C1 segment of cervical spinal cord (tissue), 14 donors: ENCODE data around the gene PCDH15.
"Not testable (repeated sequence)": the region's sequence is repeated elsewhere in the genome, so short reads cannot be mapped to it uniquely, and the experiment has no call there.

ENCODE experiments used
- DNase-seq, 14 donors: peaks; one replicate each; lab custom pipeline; 2025; lab: John Stamatoyannopoulos, UW

Gene PCDH15

DNA sequence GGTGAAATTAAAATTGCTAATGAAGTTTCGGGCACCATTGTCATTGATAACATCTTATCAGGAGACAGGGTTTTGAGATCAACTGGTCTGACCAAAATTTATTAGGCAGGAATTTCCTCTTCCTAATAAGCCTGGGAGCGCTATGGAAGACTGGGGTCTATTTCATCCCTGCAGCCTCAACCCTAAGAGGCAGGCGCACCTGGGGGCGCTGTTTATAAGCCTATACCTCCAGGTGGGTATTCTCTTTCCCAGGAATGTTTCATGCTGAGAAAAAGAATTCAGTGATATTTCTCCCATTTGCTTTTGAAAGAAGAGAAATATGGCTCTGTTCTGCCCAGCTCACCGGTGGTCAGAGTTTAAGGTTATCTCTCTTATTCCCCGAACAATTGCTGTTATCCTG lies 406.4 kb downstream of the PCDH15 start:
- DNase-seq = not testable (repeated sequence)

- no peak for DNase-seq
These were observed 428.9 kb downstream of the PCDH15 start for GRCh38 chr10:54372179-54372578.

GRCh38 chr10:54368984-54369383 lies 432.0 kb downstream of the PCDH15 start:
- DNase-seq = no peak

DNA sequence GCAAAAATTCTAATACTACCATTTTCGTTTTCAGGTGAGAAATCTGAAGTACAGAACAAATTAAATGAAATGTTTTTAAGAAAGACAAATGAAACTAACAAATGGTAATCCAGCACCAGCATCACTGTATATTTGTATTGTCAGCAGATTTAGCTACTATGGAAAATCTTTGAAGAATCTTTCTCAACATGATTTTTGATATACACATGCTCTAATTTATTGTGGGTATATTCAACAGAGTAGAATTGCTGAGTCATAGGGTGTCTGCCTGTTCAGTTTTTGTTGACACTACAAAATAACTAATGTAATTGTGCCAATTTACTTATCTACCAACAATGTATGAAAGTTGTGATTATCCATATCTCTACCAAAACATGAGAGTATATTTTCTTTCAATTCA lies 437.6 kb downstream of the PCDH15 start:
- DNase-seq = no peak

- DNase-seq = no peak
These were observed 459.0 kb downstream of the PCDH15 start for GRCh38 chr10:54342058-54342457.

GRCh38 chr10:54335296-54335695 lies 465.7 kb downstream of the PCDH15 start:
- DNase-seq = no peak

- no peak for DNase-seq
These were observed 481.7 kb downstream of the PCDH15 start for GRCh38 chr10:54319341-54319740.

- DNase-seq = no peak
These were observed 482.6 kb downstream of the PCDH15 start for GRCh38 chr10:54318470-54318869.

GRCh38 chr10:54314430-54314829 lies 486.6 kb downstream of the PCDH15 start:
- no peak for DNase-seq

DNA sequence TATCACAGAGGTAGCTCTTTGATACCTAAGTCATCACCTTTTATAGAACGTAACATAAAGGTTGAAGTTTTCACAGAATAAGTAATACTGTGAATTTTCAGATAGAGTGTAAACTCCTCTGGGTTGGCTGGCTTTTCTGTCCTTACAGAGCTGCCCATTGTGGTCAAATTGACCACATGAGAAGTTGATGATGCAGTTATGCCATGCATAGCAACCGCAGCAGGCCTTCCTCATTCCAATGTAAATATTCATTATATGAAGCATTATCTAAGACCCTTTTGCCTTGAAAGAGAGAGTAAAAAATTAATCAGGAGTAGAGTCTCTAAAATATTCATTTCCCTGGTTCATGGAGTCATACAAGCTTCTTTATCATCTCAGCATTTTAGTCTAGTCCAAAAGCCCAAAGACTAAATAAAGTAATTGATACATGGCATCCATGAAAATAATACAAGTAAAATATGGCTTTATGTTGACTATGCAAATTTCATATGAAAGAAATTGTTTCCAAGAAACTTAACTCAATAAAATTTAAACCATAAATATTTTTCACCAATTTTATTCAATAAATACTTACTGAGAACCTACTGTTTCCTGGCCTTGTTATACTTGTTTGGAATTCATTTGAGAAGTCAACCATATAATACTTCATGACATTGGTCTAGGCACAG lies 516.4 kb downstream of the PCDH15 start:
- DNase-seq = no peak

GRCh38 chr10:54282012-54282411 lies 519.0 kb downstream of the PCDH15 start:
- DNase-seq = no peak

- DNase-seq = no peak
These were observed 534.6 kb downstream of the PCDH15 start for GRCh38 chr10:54266395-54266794.

DNA sequence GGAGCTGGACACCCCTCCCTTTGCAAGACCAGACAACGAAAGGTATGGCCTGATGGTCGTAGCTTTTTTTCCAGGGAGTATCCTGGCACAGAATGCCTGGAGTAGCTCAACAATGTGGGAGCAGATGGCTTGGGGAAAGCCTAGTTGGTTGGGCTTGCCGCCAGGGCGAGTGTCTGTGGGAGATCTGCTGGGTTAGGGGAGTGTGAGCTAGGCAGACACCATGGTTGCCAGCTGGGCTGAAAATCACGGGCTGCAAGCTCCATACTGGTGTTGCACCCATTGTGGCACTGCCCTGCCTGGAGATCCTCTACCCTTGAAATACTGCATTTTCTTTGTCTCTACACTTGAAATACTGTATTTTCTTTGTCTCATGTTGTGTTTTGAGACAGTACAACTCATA lies 538.3 kb downstream of the PCDH15 start:
- DNase-seq = no peak

DNA sequence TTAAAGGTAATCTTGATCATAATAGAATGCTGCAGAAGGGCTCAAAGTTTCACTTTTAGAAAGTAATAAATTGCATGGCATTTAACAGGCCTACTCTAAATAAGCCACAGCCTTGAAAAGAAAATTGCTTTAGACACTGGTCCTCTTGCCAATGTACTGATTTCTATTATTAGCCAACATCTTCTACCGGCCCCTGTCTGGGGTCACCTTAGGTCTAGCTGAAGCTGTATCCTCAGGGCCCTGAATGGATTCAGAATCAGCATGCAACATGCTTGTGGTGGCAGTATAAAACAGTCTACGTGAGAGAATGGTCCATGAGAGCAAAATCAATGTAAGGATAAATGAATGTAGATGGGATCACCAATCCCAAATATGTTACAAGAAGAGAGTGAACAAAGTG lies 541.9 kb downstream of the PCDH15 start:
- no peak for DNase-seq

GRCh38 chr10:54234832-54235231 lies 566.2 kb downstream of the PCDH15 start:
- no peak for DNase-seq

DNA sequence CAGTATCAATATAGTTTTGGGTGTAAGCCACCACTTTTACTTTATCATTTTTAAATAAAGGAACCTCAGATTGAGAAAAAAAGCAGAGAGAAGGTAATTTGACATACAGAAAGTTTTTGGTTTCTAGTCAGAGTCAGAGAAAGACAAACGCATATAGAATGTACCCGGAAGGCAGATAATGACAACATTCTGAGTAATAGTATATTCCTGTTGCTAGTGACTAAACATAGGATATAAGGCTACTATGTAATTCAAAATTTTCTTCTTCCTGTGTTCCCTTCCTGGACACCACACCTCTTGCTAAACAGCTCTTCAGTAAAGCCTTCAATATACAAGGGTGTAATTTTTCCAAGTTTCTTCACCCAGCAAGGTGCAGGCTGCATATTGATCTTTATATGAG lies 597.6 kb downstream of the PCDH15 start:
- DNase-seq = no peak

DNA sequence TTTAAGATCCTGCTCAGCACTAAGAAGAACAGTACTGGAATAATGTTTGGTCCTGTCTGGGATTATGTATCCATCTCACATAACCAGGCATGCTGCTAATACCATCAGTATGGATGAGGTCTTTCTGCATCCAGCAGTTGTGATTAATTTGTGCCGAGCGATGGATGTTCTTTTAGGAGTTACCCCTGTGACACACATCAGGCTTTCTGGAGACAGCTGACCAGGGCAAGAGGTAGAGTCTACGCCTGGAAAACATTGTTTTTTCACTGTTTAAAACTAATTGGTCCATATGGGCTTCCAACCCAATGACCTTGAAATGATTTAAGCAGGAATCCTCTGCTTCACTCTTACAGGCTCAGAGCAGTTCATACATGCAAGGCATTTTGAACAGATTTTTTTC lies 603.0 kb downstream of the PCDH15 start:
- no peak for DNase-seq

GRCh38 chr10:54194806-54195205 lies 606.2 kb downstream of the PCDH15 start:
- DNase-seq = no peak

- no peak for DNase-seq
These were observed 641.1 kb downstream of the PCDH15 start for GRCh38 chr10:54159924-54160323.

DNA sequence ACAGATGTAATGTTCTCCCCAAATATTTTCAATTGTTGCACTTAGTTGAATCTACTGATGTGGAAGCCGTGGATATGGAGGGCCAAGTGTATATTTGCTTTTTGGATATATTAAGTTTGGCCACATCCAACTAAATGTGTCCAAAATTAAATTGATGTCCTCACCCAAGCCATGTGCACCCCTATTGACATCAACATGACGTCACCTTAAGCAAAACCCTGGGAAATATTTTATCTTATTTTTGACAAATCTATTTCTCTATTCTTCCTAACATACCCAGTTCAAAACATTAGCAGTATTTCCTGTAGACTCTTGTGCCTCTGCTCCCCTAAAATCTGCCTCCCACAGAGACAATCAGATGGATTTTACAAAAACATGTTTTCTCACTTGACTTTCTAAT lies 652.5 kb downstream of the PCDH15 start:
- no peak for DNase-seq

- DNase-seq = no peak
These were observed 661.1 kb downstream of the PCDH15 start for GRCh38 chr10:54139819-54140428.

DNA sequence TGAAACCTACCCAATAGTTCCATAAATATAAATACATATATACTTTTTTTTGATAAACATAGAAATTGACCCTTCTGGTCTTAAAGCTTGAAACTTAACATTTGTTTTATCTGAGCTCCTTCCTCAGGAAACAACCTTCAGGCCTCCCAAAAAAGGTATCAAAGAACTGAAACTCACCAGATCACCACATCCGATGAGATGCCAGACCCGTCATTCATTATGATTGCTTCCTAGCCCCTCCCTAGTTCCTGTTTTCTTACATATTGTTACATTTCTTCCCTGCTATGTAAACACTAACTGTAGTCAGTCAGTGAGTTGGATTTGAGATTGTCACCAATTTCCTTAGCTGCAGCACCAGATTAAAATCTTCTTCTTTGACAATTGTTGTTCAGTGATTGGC lies 663.6 kb downstream of the PCDH15 start:
- no peak for DNase-seq

DNA sequence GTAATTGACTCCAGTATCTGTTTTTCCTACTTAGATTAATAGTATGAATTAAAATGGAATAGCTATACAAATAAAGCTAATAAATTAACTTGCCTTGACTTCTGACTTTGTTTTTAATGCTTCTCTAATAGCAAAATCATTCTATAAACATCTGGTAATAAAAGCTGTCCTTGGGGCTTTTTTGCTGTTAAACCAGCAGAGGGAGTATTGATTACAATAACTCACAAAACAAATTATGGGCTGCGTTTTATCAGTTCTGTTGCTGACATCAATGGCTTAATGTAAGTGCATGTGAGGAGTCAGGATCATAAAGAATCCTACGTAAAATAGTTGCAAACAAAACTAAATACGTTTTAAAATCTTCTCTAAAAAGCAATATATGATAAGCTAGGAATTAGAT lies 667.8 kb downstream of the PCDH15 start:
- DNase-seq = no peak

DNA sequence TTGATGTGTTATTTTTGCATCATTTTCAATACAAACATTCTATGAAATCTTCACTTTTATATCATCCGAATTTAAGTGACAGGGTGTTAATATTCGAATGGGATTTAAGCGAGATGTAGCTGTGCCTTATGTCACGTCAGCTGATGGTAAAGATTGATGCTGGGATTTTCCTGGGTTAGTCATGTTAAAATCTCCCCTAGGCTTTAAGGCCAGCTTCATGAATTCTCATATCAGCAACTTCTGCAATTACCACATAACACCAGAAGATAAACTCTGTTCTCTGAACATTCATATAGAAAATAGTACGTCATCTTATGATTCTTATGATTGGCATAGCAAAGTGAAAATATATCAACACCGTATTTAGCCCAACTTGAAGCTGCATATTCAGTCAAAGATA lies 669.2 kb downstream of the PCDH15 start:
- no peak for DNase-seq
